A204.1 (cell line): ENCODE data around the gene TCF12.
"Not testable (repeated sequence)": the region's sequence is repeated elsewhere in the genome, so short reads cannot be mapped to it uniquely, and the experiment has no call there.

ENCODE experiments used
- FAIRE-seq: peaks from 2 replicates; lab custom pipeline; 2012; peaks lifted over from hg19 to GRCh38; lab: Jason Lieb, UNC

Gene TCF12

DNA sequence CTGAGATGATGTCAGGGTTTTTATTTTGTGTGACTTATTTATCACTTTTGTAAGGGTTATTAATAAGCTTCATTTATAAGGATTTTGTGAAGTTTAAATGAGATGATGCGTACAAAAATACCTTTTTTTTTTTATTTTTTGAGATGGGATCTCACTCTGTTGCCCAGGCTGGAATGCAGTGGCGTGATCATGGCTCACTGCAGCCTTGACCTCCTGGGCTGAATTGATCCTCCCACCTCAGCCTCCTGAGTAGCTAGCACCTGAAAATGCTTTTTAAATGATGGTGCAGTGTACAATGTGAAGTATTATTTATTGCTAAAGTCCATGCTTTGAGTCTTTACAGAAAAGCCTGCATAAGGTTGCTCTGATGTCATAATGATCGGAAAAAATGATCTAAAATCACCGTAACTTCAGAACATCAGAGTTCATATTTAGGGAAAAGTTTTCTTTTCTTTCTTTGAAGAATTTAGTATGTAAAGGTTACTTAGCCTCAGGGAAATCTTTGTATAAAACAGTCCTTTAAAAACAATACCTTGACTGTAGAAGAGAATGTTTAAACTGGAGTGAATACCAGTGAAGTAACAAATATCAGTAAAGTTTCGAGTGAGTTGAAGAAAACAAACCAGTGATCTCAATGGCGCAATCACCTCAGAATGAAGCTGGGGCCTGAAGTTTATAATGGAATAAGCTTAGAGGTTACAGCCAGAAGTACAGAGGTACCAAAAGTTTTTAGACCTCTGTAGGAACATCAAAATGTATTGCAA, 29.7 kb downstream of the TCF12 start:
- FAIRE-seq: no peak

- no peak for FAIRE-seq
These were observed 30.3 kb downstream of the TCF12 start for GRCh38 chr15:56948764-56949101.

GRCh38 chr15:56950979-56951378, 32.5 kb downstream of the TCF12 start:
- FAIRE-seq: no peak

DNA sequence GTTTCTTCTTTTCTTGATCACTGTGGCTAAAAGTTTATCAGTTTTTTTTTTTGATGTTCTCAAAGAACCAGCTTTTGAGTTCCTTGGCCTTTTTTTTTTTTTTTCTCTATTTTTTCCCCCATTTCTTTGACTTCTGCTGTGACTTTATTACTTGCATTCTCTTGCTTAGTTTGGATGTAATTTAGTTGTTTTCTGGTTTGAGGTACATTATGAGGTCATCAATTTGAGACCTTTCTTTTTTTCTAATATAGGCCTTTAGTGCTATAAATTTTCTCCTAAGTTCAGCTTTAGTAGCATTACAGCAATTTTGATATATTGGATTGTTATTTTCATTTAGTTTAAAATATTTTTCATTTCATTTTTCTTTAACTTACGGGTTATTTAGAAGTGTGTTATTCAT, 35.3 kb downstream of the TCF12 start:
- no peak for FAIRE-seq

DNA sequence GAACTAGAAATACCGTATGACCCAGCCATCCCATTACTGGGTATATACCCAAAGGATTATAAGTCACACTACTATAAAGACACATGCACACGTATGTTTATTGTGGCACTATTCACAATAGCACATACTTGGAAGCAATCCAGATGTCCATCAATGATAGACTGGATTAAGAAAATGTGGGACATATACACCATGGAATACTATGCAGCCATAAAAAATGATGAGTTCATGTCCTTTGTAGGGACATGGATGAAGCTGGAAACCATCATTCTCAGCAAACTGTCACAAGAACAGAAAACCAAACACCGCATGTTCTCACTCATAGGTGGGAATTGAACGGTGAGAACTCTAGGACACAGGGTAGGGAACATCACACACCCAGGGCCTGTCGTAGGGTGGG, 36.6 kb downstream of the TCF12 start:
- not testable (repeated sequence) for FAIRE-seq

GRCh38 chr15:56956538-56956937, 38.1 kb downstream of the TCF12 start:
- FAIRE-seq: no peak

- no peak for FAIRE-seq
These were observed 39.5 kb downstream of the TCF12 start for GRCh38 chr15:56957812-56958406.

- FAIRE-seq: no peak
These were observed 40.8 kb downstream of the TCF12 start for GRCh38 chr15:56959318-56959648.

- no peak for FAIRE-seq
These were observed 41.7 kb downstream of the TCF12 start for GRCh38 chr15:56960116-56960515.

DNA sequence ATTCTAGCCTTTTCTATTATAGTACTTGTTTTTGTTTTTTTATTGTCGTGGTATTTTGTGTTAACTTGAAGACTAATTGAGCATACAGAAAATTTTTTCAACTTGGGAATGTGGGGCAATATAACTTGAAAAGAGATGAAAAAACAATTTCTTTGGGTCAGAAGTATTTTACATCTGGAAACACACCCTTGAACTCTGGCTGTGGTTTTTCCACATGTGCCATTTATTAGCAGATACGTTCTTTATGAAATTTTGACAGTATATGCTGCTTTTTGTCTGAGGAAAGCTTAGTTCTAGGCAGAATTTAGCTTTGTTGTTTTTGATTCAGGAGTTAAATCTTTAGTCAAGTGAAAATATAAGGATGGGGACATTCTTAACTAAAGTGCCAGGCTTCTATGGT, 44.7 kb downstream of the TCF12 start:
- FAIRE-seq: no peak

- FAIRE-seq: no peak
These were observed 45.3 kb downstream of the TCF12 start for GRCh38 chr15:56963710-56964109.

DNA sequence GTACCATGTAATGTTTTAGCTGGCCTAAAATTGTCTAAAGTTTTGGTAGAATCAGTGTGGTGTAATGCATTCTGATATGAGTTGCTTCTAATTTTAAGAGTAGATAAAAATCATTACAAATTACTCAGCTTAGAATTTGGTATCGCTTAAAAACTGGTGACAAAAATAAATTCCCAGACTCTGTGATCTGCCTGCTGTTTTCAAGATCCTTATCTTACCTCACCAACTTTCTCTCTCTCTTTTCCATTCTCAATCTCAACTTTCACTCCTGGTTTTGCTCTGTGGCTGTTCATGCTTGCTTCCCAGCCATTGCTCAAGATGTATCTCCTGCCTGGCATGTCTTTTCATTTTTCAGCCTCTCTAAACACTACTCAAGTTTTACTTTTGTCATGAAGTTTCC, 45.7 kb downstream of the TCF12 start:
- FAIRE-seq: no peak

- FAIRE-seq: no peak
These were observed 47.0 kb downstream of the TCF12 start for GRCh38 chr15:56965231-56966013.

DNA sequence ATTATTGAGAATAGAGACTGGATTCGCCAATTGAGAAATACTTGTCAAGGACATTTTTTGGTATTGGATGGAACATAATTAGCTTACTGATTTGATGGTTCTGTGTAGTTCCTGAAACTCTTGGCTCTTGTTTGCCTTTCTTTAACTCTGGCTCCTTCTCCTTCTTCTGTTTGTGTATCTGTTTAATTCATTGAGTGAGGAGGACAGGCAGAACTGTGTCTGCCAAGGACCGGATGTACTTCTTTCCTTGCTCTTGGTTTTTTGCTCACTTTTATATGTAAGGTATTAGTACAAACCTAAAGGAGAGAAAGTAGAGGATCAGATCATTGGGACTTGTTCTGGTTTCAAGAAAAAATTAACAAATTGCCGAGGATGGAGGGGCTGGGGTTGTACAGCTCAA, 48.9 kb downstream of the TCF12 start:
- no peak for FAIRE-seq

DNA sequence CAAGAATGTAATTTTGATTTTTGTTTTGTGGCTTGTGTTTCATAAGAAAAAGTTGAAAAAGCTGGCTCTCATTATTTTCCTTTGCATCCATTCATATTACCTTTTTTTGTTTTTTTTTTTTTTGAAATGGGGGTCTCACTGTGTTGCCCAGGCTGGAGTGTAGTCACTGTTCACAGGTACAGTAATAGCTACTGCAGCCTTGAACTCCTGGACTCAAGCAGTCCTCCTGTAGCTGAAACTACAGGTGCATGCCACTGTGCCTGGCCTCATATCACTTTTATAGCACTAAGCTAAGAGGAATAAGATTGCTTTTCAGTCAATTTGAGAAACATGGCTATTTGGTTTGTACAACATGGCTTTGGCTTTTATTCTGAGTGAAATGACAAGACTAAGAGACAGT, 49.8 kb downstream of the TCF12 start:
- no peak for FAIRE-seq

GRCh38 chr15:56968821-56969220, 50.4 kb downstream of the TCF12 start:
- FAIRE-seq: no peak

GRCh38 chr15:56969265-56969895, 50.9 kb downstream of the TCF12 start:
- no peak for FAIRE-seq

- no peak for FAIRE-seq
These were observed 53.1 kb downstream of the TCF12 start for GRCh38 chr15:56971571-56971970.

- FAIRE-seq: no peak
These were observed 53.6 kb downstream of the TCF12 start for GRCh38 chr15:56972016-56972415.

DNA sequence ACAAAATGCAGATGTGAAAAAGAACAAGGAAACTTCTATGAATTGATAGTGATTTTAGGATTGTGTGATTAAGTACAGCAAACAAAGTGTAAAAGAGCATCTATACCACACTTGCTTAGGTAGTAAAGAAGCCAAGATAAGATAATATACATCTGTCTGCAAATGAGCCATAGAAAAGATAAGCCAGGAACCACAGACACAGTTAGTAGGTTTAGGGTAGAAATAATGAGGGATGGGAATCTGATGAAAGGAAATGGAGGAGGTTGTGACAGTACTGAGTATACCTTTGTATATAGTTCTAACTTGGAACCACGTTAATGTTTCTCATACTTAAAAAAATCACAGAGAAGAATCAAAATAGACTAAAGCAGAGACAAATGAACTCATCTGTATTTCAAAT, 54.0 kb downstream of the TCF12 start:
- no peak for FAIRE-seq

DNA sequence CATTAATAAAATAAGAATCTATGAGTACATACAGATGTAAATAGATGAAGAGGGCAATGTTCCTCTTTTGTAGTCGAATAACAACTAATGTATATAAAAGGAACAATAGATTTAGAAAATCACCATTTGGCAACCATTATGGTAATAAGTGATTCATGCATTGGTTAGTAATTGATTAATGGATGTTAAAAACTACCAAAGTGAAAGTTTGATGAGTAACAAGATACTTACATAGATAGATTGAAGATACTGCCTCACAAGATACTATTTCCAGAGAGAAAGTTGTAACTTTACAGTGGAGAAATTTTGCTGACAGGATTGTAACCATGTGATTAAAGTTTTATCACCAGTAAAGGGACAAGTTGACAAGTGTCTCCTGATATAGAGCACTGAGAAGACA, 55.0 kb downstream of the TCF12 start:
- no peak for FAIRE-seq

GRCh38 chr15:56977232-56977631, 58.8 kb downstream of the TCF12 start:
- no peak for FAIRE-seq
